ENCODE data around the gene SMKR1.

Gene SMKR1

DNA sequence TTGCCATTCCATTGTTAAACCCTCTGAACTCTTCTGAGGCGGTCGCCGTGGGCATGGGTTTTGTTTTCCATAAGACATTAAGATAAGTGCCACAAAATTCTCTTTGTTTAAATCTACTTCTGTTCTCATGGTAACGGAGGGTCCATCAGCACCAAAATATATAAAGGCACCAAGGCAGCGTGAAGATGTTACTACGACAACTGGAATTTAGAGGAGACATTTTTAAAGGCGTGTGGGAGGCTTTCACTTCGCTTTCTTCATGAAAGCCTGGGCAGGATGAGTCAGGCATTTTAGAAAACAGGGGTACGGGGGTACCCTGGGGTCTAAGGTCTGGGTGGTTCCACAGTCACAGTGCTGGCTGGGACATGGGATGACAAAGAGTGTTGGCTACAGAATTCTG lies 34.0 kb downstream of the SMKR1 start:
- TF ChIP-seq, protein P1, sequence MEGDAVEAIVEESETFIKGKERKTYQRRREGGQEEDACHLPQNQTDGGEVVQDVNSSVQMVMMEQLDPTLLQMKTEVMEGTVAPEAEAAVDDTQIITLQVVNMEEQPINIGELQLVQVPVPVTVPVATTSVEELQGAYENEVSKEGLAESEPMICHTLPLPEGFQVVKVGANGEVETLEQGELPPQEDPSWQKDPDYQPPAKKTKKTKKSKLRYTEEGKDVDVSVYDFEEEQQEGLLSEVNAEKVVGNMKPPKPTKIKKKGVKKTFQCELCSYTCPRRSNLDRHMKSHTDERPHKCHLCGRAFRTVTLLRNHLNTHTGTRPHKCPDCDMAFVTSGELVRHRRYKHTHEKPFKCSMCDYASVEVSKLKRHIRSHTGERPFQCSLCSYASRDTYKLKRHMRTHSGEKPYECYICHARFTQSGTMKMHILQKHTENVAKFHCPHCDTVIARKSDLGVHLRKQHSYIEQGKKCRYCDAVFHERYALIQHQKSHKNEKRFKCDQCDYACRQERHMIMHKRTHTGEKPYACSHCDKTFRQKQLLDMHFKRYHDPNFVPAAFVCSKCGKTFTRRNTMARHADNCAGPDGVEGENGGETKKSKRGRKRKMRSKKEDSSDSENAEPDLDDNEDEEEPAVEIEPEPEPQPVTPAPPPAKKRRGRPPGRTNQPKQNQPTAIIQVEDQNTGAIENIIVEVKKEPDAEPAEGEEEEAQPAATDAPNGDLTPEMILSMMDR (IDR thresholded peaks at IDR 0.05; ENCODE audit: extremely low read depth, missing control alignments): no peak
- no peak for DNase-seq (ENCODE audit: low spot score)

DNA sequence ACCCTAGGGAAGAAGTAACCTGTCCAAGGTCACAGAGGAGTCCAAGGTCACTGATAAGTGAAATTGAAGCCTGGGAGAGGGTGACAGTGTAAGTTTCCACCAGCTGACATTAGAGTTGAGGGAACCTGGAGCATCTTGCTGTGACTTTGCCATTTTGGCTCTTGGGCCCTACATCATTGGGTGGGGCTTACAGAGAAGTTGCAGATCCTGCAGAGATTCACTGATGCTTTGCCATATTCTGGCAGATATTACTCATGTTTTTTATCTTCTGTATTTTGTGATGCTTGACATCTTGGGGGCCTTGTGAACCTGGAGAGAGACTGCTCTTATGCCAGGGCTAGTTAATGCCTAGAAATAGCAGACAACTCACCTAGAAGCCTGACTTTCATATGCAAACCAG lies 36.5 kb downstream of the SMKR1 start:
- TF ChIP-seq, protein P1 (IDR thresholded peaks at IDR 0.05; ENCODE audit: extremely low read depth, missing control alignments): no peak
- no peak for DNase-seq (ENCODE audit: low spot score)

DNA sequence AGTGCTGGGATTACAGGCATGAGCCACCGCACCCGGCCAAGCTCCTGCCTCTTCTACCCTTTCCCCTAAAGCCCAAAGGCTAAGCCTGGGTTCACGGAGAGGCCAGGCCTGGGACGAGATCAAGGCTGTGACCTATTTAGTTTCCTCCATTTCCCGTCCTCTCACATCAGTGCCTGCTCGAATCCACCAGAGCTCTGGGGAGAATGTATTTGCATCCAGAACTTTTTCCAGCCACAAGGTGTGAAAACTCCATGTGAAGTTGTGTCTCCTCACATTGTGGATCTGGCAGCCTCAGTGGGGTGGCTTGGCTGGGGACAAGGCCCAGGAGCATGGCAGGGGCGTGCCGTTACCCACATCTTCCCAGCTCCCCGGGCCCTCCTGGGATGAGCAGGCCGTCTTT lies 38.0 kb downstream of the SMKR1 start:
- no peak for DNase-seq (ENCODE audit: low spot score)
- TF ChIP-seq, protein P1 (IDR thresholded peaks at IDR 0.05; ENCODE audit: extremely low read depth, missing control alignments): no peak

DNA sequence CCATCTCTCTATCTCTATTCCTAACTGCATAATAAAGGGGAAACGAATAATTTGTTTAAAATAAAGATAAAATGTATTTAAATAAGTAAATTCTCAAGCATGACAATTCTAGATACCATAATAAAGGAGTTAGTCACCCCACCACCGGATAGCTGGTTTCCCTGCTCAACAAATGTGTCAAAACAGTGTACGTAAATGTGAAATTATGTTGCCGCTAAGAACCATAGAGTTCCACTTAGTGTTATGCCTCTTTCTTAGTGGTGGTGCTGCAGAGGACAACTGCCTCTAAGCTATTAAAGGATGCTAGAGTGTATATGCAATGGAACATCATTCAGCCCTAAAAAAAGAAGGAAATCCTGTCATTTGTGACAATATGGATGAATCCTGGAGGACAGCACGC lies 42.4 kb downstream of the SMKR1 start:
- no peak for DNase-seq (ENCODE audit: low spot score)
- TF ChIP-seq, protein P1 (IDR thresholded peaks at IDR 0.05; ENCODE audit: extremely low read depth, missing control alignments): no peak

DNA sequence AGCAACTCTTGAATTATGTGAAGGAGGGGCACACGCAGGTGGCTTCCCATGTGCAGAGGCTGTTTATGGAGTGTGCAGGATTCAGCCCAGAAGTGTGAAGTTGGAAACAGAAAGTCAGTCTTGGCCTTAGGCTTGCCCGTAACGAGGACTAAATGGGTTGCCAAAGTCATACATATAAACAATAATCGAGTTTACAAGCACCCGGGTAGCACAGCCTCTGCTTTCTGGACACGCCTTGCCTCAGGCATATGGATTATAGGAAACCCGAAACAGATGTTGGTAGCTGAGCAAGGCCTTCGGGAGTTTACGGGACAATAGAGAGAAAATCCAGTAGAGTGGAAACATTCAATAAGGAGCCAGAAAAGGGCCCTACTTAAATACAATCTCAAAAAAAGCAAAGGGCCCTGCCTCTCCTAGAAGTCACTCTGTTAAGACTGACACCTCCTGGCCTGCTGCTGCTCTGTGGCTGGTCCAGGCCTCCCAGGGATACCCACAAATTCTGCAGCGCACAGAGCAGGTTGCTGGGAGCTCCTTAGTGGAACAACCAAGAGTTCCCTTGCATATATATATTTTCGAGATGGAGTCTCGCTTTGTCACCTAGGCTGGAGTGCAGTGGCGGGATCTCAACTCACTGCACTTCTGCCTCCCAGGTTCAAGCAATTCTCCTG lies 48.5 kb downstream of the SMKR1 start:
- TF ChIP-seq, protein P1 (IDR thresholded peaks at IDR 0.05; ENCODE audit: extremely low read depth, missing control alignments): no peak
- no peak for DNase-seq (ENCODE audit: low spot score)

DNA sequence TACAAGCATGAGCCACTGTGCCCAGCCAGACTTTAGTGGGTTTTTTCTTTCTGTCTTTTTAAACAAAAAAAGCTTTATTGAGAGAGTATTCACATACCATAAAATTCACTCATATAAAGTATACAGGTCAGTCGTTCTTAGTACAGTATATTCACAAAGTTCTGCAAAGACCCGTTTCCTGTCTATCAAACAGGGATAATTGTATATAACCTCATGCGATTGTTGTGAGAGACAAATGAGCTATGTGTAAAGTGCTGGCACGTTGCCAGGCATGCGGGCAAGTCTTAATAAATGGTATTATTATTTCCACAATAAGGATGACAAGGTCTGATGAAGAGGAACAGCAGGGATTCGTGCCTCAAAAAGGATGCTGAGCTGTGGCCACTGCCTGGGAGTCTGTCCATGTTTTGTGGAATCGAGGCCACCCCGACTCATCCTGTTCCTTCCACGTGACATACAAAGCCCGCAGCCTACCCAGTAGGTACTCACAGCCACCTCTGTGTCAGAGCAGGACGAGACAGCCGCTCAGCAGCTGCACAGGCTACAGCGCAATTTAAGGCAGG lies 51.6 kb downstream of the SMKR1 start:
- no peak for DNase-seq (ENCODE audit: low spot score)
- TF ChIP-seq, protein P1 (IDR thresholded peaks at IDR 0.05; ENCODE audit: extremely low read depth, missing control alignments): no peak

DNA sequence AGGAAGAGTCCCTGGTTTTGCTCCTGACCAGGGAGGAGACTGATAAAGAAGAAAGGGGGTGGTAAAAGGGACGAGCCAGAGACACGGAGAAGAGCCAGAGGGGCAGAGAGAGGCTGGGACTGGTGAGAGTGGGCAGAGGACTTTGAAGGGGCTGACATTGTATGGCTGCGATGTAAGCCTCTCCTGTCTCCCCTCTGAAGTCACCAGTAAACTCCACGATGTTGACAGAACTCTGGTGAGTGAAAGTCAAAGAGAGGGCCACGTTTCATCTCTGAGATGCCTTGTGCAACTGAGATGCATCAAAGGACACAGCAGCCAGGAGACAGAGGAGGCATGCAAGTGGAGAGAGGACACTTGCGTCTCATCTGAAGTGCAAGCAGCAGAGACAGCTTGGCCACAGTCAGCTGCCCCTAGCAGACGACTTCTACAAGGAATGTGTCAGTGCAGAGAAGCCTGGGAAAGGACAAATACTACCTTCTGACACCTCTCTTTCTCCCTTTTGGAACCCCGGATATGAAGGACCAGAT lies 54.3 kb downstream of the SMKR1 start:
- TF ChIP-seq, protein P1 (IDR thresholded peaks at IDR 0.05; ENCODE audit: extremely low read depth, missing control alignments): no peak
- DNase-seq (ENCODE audit: low spot score): no peak

All from GM20000 (cell line).